ENCODE measurements around the gene OSBPL3. TPM values are rescaled to one million over a fixed set of nuclear protein-coding genes. Genes with fewer than 3 reads are reported as not detected.

The OSBPL3 gene
- total RNA-seq, 2 donors from 2014 or later, result 3.1 to 8.2 TPM

GRCh38 chr7:24863626-24864025, 116.4 kb downstream of the OSBPL3 start:
- Histone ChIP-seq H3K9me3 (no peaks in the 10 kb centered on the region), H3K4me3 (no peak overlapping the region), H3K27ac (no peak overlapping the region), H3K4me1 (no peaks in the 10 kb centered on the region), H3K27me3 (no peaks in the 10 kb centered on the region), H3K36me3 (replicated peaks in 1 of 2; ENCODE audit: insufficient read depth in 1 of 2, low read depth in 2 of 2) (no peaks in the 10 kb centered on the region)
- no peak for TF ChIP-seq CTCF (IDR thresholded peaks at IDR 0.05)
- no peak for TF ChIP-seq POLR2A (IDR thresholded peaks at IDR 0.05)
- no peak for ATAC-seq
- no peak for DNase-seq
- intact Hi-C loops (cut with DNase I), result no loop called here

- H3K9me3 ChIP-seq, result no peaks in the 10 kb centered on the region
- no peak overlapping the region for H3K27ac ChIP-seq
- no peaks in the 10 kb centered on the region for H3K36me3 ChIP-seq (replicated peaks in 1 of 2; ENCODE audit: insufficient read depth in 1 of 2, low read depth in 2 of 2)
- intact Hi-C loops (cut with DNase I), result no loop called here
- no peaks in the 10 kb centered on the region for H3K27me3 ChIP-seq
- TF ChIP-seq POLR2A (IDR thresholded peaks at IDR 0.05) (no peak), CTCF (IDR thresholded peaks at IDR 0.05) (no peak)
- DNase-seq (no peak), ATAC-seq (no peak)
- H3K4me1 ChIP-seq, result no peaks in the 10 kb centered on the region
- H3K4me3 ChIP-seq, result no peak overlapping the region
- WGBS, 2 donors, result 93 to 100% methylated on average over 1 of the region's 1 CpG
Observed at GRCh38 chr7:24862461-24862860, 117.5 kb downstream of the OSBPL3 start.

GRCh38 chr7:24861336-24861735, 118.6 kb downstream of the OSBPL3 start:
- Histone ChIP-seq H3K27me3 (no peaks in the 10 kb centered on the region), H3K9me3 (no peaks in the 10 kb centered on the region), H3K36me3 (replicated peaks in 1 of 2; ENCODE audit: insufficient read depth in 1 of 2, low read depth in 2 of 2) (no peaks in the 10 kb centered on the region), H3K4me3 (no peak overlapping the region), H3K27ac (no peak overlapping the region), H3K4me1 (no peaks in the 10 kb centered on the region)
- TF ChIP-seq CTCF (IDR thresholded peaks at IDR 0.05) (no peak), POLR2A (IDR thresholded peaks at IDR 0.05) (no peak)
- ATAC-seq, result no peak
- intact Hi-C loops (cut with DNase I), result no loop called here
- DNase-seq, result no peak

- Histone ChIP-seq H3K27me3 (no peaks in the 10 kb centered on the region), H3K4me3 (no peak overlapping the region), H3K36me3 (replicated peaks in 1 of 2; ENCODE audit: insufficient read depth in 1 of 2, low read depth in 2 of 2) (no peaks in the 10 kb centered on the region), H3K9me3 (no peaks in the 10 kb centered on the region), H3K4me1 (no peaks in the 10 kb centered on the region), H3K27ac (no peak overlapping the region)
- intact Hi-C loops (cut with DNase I), result no loop called here
- ATAC-seq (no peak), DNase-seq (no peak)
- 93 to 100% methylated on average over 2 of the region's 2 CpGs for WGBS, 2 donors
- TF ChIP-seq POLR2A (IDR thresholded peaks at IDR 0.05), result no peak
- TF ChIP-seq CTCF (IDR thresholded peaks at IDR 0.05), result no peak
Observed at GRCh38 chr7:24860611-24861010, 119.4 kb downstream of the OSBPL3 start.

GRCh38 chr7:24858108-24858977, 121.6 kb downstream of the OSBPL3 start:
- intact Hi-C loops (cut with DNase I), result no loop called here
- 54 to 58% methylated on average over 4 of the region's 4 CpGs for WGBS, 2 donors
- ATAC-seq (no peak), DNase-seq (no peak)
- H3K27me3 ChIP-seq, result no peaks in the 10 kb centered on the region
- no peak overlapping the region for H3K27ac ChIP-seq
- TF ChIP-seq POLR2A (IDR thresholded peaks at IDR 0.05), result no peak
- no peak for TF ChIP-seq CTCF (IDR thresholded peaks at IDR 0.05)
- no peak overlapping the region for H3K4me3 ChIP-seq
- H3K4me1 ChIP-seq, result no peaks in the 10 kb centered on the region
- H3K9me3 ChIP-seq, result no peaks in the 10 kb centered on the region
- no peaks in the 10 kb centered on the region for H3K36me3 ChIP-seq (replicated peaks in 1 of 2; ENCODE audit: insufficient read depth in 1 of 2, low read depth in 2 of 2)

Measured in body of pancreas (tissue), 4 donors.